HepG2 (cell line): ENCODE data around the gene WTAP. TPM values are rescaled to one million over a fixed set of nuclear protein-coding genes. Genes with fewer than 3 reads are reported as not detected.

ENCODE experiments used
- GLI4 ChIP-seq: sonication (generic); formaldehyde crosslinking; IDR thresholded peaks from 2 replicates; pipeline ENCODE4 v1.5.1; 2020; ENCODE audit warnings: missing genetic modification reagents, mild to moderate bottlenecking, moderate library complexity, borderline replicate concordance
- MBNL3 ChIP-seq: fragments of 250-450 bp; sonication (Bioruptor Pico); conservative IDR thresholded peaks from 2 replicates; pipeline ENCODE4 v1.8.0; 2022; ENCODE audit warnings: mild to moderate bottlenecking, inconsistent platforms
- NFYC ChIP-seq: IDR thresholded peaks from 2 replicates; pipeline ENCODE4 v1.6.1; 2016; ENCODE audit warnings: missing genetic modification reagents, missing compliant biosample characterization
- SIX4 ChIP-seq: sonication (generic); formaldehyde crosslinking; IDR thresholded peaks from 2 replicates; pipeline ENCODE4 v1.4.0; 2020; ENCODE audit warnings: missing genetic modification reagents
- TOE1 ChIP-seq: sonication (generic); formaldehyde crosslinking; IDR thresholded peaks from 2 replicates; pipeline ENCODE4 v1.4.0; 2020; ENCODE audit warnings: mild to moderate bottlenecking, missing genetic modification reagents
- ZFX ChIP-seq: sonication (generic); formaldehyde crosslinking; IDR thresholded peaks from 2 replicates; pipeline ENCODE4 v1.4.0; 2020; ENCODE audit warnings: mild to moderate bottlenecking, low read depth, missing genetic modification reagents, moderate library complexity
- ZNF207 ChIP-seq: fragments of 450-650 bp; IDR thresholded peaks from 2 replicates; pipeline ENCODE4 v1.6.1; 2016; ENCODE audit warnings: antibody characterized with exemption, borderline replicate concordance
- ZNF292 ChIP-seq: sonication (generic); formaldehyde crosslinking; IDR thresholded peaks from 2 replicates; pipeline ENCODE4 v1.8.1; 2022; ENCODE audit warnings: mild to moderate bottlenecking, low read depth, missing genetic modification reagents, borderline replicate concordance
- ZNF670 ChIP-seq: sonication (generic); formaldehyde crosslinking; IDR thresholded peaks from 2 replicates; pipeline ENCODE4 v1.8.0; 2022; ENCODE audit warnings: mild to moderate bottlenecking, missing genetic modification reagents, borderline replicate concordance
- ZNF678 ChIP-seq: sonication (generic); formaldehyde crosslinking; IDR thresholded peaks from 2 replicates; pipeline ENCODE4 v1.4.0; 2020; ENCODE audit warnings: mild to moderate bottlenecking, missing genetic modification reagents
- ZNF891 ChIP-seq: sonication (generic); formaldehyde crosslinking; IDR thresholded peaks from 2 replicates; pipeline ENCODE4 v1.5.0; 2020; ENCODE audit warnings: mild to moderate bottlenecking, missing genetic modification reagents
- polyA plus RNA-seq, 8 experiments: library from polyadenylated mRNA; depleted of rRNA in 3 of 8; stranded (reverse) in 7 of 8; unstranded in 1 of 8; fragments of >200 nt; fragmentation: Illumina TruSeq in 4 of 8; extraction: Trizol in 4 of 8; gene quantifications; 2 replicates each; pipeline versions ENCODE4 v1.2.1 to v1.2.3, GENCODE V29; 2011 to 2016; ENCODE audit warnings: low read depth in 4 of 8, missing spikeins in 1 of 8, mixed read lengths in 1 of 8; ENCODE audit not compliant: insufficient read depth in 1 of 8
- total RNA-seq, 5 experiments: library from RNA; depleted of rRNA; stranded (reverse); fragments of >200 nt; fragmentation: Illumina TruSeq; extraction: Trizol; gene quantifications; 2 replicates each; pipeline ENCODE4 v1.2.3, GENCODE V29; 2016; ENCODE audit warnings: low read depth in 1 of 5
- TF ChIP-seq, protein P1 (sequence below): sonication (generic); formaldehyde crosslinking; IDR thresholded peaks from 2 replicates; pipeline ENCODE4 v1.5.0; 2020; ENCODE audit warnings: missing genetic modification reagents, mild to moderate bottlenecking, borderline replicate concordance
- TF ChIP-seq, protein P2 (sequence below): sonication (generic); formaldehyde crosslinking; IDR thresholded peaks from 2 replicates; pipeline ENCODE4 v1.4.0; 2020; ENCODE audit warnings: missing genetic modification reagents, borderline replicate concordance
- TF ChIP-seq, protein P3 (sequence below): sonication (generic); formaldehyde crosslinking; IDR thresholded peaks from 2 replicates; pipeline ENCODE4 v1.4.0; 2020; ENCODE audit warnings: missing genetic modification reagents, mild to moderate bottlenecking, borderline replicate concordance
- TF ChIP-seq, protein P4 (sequence below): sonication (generic); formaldehyde crosslinking; IDR thresholded peaks from 2 replicates; pipeline ENCODE4 v1.5.0; 2020; ENCODE audit warnings: mild to moderate bottlenecking, missing genetic modification reagents, borderline replicate concordance
- TF ChIP-seq, protein P5 (sequence below): IDR thresholded peaks from 2 replicates; pipeline ENCODE4 v1.6.1; 2016; ENCODE audit warnings: low read depth

Gene WTAP
- total and polyA plus RNA-seq, 2 of the 13 experiments (the other 11 are each of a cell fraction or from before 2014, with no cell fraction given): 31.6 to 167 TPM

DNA sequence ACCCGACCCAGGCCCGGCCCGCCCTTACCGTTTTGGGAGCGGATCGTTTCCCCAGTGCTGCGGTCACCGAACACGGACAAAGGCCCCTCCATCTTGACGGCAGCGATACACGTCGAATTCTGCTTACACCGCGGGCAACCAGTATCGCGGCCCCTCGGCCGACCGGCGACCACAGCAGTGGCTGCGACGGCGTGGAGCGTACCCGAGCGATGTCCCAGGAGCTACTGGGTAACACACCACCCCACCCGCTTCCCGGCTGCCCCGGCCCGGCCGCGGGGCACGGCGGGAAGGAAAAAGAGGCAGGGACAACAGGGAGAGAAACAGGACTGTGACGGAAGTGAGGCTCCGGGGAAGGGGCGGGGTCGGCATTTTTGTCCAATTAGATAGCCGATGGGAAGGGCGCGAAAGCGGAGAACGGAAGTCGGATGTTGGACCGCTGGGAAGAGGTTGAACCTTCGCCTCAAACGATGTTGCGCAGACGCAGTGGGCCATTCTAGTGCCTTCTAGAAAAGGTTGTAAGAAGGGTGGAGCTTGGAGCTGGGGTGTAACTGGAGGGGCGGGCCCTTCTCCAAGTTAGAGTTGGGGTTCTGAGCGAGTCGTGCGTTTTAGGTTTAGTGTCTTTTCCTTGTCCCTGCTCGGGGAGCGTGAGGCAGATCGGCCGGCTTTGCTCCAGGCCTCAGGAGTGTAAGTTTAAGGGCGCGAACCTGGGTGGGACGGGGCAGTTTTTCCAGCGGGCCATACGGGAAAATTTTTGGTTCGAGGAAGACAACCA is 62.3 kb downstream of the WTAP start, which contains the start of gene TCP1 (continued):
- TF ChIP-seq TOE1 (CRISPR knock-in tag) (no peak; the same call in 1 of the 2 replicates), GLI4 (CRISPR knock-in tag) (peak; percentile 17; the same call in 1 of the 2 replicates), MBNL3 (CRISPR knock-in tag) (no peak), ZNF207 (no peak), ZNF292 (CRISPR knock-in tag) (peak; percentile 56; the same call in 1 of the 2 replicates), NFYC (CRISPR knock-in tag) (peak; percentile 90), ZFX (CRISPR knock-in tag) (peak; percentile 93), ZNF678 (peak; percentile 91; the same call in 1 of the 2 replicates), ZNF891 (CRISPR knock-in tag) (peak; percentile 86), SIX4 (CRISPR knock-in tag) (peak; percentile 70; the same call in 1 of the 2 replicates), ZNF670 (CRISPR knock-in tag) (peak; percentile 88; the same call in 1 of the 2 replicates)
- TF ChIP-seq, protein P1, sequence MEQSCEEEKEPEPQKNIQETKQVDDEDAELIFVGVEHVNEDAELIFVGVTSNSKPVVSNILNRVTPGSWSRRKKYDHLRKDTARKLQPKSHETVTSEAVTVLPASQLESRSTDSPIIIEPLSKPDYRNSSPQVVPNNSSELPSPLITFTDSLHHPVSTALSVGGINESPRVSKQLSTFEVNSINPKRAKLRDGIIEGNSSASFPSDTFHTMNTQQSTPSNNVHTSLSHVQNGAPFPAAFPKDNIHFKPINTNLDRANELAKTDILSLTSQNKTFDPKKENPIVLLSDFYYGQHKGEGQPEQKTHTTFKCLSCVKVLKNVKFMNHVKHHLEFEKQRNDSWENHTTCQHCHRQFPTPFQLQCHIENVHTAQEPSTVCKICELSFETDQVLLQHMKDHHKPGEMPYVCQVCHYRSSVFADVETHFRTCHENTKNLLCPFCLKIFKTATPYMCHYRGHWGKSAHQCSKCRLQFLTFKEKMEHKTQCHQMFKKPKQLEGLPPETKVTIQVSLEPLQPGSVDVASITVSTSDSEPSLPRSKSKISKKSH: peak; percentile 1; the same call in 1 of the 2 replicates
- TF ChIP-seq, protein P2, sequence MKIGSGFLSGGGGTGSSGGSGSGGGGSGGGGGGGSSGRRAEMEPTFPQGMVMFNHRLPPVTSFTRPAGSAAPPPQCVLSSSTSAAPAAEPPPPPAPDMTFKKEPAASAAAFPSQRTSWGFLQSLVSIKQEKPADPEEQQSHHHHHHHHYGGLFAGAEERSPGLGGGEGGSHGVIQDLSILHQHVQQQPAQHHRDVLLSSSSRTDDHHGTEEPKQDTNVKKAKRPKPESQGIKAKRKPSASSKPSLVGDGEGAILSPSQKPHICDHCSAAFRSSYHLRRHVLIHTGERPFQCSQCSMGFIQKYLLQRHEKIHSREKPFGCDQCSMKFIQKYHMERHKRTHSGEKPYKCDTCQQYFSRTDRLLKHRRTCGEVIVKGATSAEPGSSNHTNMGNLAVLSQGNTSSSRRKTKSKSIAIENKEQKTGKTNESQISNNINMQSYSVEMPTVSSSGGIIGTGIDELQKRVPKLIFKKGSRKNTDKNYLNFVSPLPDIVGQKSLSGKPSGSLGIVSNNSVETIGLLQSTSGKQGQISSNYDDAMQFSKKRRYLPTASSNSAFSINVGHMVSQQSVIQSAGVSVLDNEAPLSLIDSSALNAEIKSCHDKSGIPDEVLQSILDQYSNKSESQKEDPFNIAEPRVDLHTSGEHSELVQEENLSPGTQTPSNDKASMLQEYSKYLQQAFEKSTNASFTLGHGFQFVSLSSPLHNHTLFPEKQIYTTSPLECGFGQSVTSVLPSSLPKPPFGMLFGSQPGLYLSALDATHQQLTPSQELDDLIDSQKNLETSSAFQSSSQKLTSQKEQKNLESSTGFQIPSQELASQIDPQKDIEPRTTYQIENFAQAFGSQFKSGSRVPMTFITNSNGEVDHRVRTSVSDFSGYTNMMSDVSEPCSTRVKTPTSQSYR (CRISPR knock-in tag): no peak; the same call in 1 of the 2 replicates
- TF ChIP-seq, protein P3, sequence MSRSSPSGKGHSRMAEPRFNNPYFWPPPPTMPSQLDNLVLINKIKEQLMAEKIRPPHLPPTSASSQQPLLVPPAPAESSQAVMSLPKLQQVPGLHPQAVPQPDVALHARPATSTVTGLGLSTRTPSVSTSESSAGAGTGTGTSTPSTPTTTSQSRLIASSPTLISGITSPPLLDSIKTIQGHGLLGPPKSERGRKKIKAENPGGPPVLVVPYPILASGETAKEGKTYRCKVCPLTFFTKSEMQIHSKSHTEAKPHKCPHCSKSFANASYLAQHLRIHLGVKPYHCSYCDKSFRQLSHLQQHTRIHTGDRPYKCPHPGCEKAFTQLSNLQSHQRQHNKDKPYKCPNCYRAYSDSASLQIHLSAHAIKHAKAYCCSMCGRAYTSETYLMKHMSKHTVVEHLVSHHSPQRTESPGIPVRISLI (CRISPR knock-in tag): no peak
- TF ChIP-seq, protein P4, sequence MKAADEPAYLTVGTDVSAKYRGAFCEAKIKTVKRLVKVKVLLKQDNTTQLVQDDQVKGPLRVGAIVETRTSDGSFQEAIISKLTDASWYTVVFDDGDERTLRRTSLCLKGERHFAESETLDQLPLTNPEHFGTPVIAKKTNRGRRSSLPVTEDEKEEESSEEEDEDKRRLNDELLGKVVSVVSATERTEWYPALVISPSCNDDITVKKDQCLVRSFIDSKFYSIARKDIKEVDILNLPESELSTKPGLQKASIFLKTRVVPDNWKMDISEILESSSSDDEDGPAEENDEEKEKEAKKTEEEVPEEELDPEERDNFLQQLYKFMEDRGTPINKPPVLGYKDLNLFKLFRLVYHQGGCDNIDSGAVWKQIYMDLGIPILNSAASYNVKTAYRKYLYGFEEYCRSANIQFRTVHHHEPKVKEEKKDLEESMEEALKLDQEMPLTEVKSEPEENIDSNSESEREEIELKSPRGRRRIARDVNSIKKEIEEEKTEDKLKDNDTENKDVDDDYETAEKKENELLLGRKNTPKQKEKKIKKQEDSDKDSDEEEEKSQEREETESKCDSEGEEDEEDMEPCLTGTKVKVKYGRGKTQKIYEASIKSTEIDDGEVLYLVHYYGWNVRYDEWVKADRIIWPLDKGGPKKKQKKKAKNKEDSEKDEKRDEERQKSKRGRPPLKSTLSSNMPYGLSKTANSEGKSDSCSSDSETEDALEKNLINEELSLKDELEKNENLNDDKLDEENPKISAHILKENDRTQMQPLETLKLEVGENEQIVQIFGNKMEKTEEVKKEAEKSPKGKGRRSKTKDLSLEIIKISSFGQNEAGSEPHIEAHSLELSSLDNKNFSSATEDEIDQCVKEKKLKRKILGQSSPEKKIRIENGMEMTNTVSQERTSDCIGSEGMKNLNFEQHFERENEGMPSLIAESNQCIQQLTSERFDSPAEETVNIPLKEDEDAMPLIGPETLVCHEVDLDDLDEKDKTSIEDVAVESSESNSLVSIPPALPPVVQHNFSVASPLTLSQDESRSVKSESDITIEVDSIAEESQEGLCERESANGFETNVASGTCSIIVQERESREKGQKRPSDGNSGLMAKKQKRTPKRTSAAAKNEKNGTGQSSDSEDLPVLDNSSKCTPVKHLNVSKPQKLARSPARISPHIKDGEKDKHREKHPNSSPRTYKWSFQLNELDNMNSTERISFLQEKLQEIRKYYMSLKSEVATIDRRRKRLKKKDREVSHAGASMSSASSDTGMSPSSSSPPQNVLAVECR (CRISPR knock-in tag): peak; percentile 77; the same call in 1 of the 2 replicates
- TF ChIP-seq, protein P5, sequence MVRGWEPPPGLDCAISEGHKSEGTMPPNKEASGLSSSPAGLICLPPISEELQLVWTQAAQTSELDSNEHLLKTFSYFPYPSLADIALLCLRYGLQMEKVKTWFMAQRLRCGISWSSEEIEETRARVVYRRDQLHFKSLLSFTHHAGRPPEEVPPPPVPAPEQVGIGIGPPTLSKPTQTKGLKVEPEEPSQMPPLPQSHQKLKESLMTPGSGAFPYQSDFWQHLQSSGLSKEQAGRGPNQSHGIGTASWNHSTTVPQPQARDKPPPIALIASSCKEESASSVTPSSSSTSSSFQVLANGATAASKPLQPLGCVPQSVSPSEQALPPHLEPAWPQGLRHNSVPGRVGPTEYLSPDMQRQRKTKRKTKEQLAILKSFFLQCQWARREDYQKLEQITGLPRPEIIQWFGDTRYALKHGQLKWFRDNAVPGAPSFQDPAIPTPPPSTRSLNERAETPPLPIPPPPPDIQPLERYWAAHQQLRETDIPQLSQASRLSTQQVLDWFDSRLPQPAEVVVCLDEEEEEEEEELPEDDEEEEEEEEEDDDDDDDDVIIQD: peak; percentile 94
